ENCODE data around the gene VIL1. TPM values are rescaled to one million over a fixed set of nuclear protein-coding genes. Genes with fewer than 3 reads are reported as not detected.

Gene VIL1
- total and polyA plus RNA-seq, 9 of the 15 experiments (the other 6 are each of a cell fraction or from before 2014, with no cell fraction given) = 0.51 to 2.7 (median 1.2) TPM

GRCh38 chr2:218422403-218423086, 3.6 kb downstream of the VIL1 start (continued):
- TF ChIP-seq XRCC3 (IDR thresholded peaks at IDR 0.05) = no peak
- no peak for TF ChIP-seq CGGBP1 (CRISPR knock-in tag; IDR thresholded peaks at IDR 0.05)
- no peak for TF ChIP-seq E2F6 (IDR thresholded peaks at IDR 0.05; ENCODE audit: borderline replicate concordance in 1 of 2, extremely low read depth in 1 of 2, insufficient read depth in 1 of 2, insufficient read length in 1 of 2, low read depth in 1 of 2, low read length in 1 of 2, poor library complexity in 1 of 2, severe bottlenecking in 1 of 2)
- 0 out of 2 replicates have a peak, but pooled peaks have one; percentile 5 for TF ChIP-seq PBX2 (CRISPR knock-in tag; IDR thresholded peaks at IDR 0.05; ENCODE audit: low read depth)
- peak; percentile 73 for TF ChIP-seq PBX2 (tag; conservative IDR thresholded peaks at IDR 0.05; ENCODE audit: low read depth)
- TF ChIP-seq ASH1L (IDR thresholded peaks at IDR 0.05; ENCODE audit: borderline replicate concordance, low read depth, partially characterized antibody) = no peak

Measured in K562 (cell line).